ENCODE data around the gene ARHGEF7. TPM values are rescaled to one million over a fixed set of nuclear protein-coding genes. Genes with fewer than 3 reads are reported as not detected.

Gene ARHGEF7
- total and polyA plus RNA-seq, 2 experiments from 2014 or later, result 23.6 to 58.9 TPM

DNA sequence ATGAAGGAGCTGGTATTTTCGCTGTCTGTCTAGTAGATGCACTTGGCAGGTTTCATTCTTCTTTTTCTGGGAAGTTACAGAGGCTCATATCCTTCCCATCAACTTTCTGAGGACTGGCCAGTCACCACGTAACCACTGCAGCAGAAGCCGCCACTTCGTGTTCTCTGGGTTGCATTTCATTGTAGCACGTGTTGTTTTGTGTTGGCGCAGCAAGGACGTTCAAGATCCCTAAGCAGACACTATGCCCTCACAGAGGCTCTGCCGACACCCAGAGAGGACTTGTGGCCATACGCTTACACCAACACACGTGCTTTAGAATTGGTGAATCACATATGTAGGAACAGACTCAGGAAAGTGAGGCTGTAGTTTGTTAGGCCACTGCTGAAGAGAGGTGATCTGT lies 163.1 kb downstream of the ARHGEF7 start:
- Histone ChIP-seq H3K27ac (ENCODE audit: low read depth) (no peak overlapping the region), H3K27me3 (ENCODE audit: insufficient read depth) (no peaks in the 10 kb centered on the region), H4K20me1 (replicated peaks; ENCODE audit: insufficient read depth) (no peaks in the 10 kb centered on the region), H3K79me2 (replicated peaks; ENCODE audit: insufficient read depth) (0 out of 2 replicates have a peak, but pooled peaks cover 6% of the 10 kb centered on the region), H3K9me2 (ENCODE audit: insufficient read depth) (no peaks in the 10 kb centered on the region), H3K36me3 (ENCODE audit: insufficient read depth) (peaks cover 30% of the 10 kb centered on the region), H3F3A (replicated peaks; ENCODE audit: low read depth) (no peaks in the 10 kb centered on the region), H3K4me1 (ENCODE audit: insufficient read depth) (no peaks in the 10 kb centered on the region), H3K4me3 (no peak overlapping the region), H3K4me2 (no peak overlapping the region), H2AFZ (no peak overlapping the region)
- no peak for DNase-seq (ENCODE audit: low spot score)
- Mint-ChIP-seq H3K36me3 (ENCODE audit: low read depth) (peaks cover 43% of the 10 kb centered on the region), H3K9me3 (no peaks in the 10 kb centered on the region), H3K27me3 (ENCODE audit: insufficient read depth, low read depth, poor library complexity) (no peaks in the 10 kb centered on the region), H3K4me1 (no peaks in the 10 kb centered on the region), H3K4me3 (no peak overlapping the region), H3K27ac (no peak overlapping the region)
- no peak for TF ChIP-seq POLR2AphosphoS5 (IDR thresholded peaks at IDR 0.05; ENCODE audit: low read depth)
- ATAC-seq, result no peak

DNA sequence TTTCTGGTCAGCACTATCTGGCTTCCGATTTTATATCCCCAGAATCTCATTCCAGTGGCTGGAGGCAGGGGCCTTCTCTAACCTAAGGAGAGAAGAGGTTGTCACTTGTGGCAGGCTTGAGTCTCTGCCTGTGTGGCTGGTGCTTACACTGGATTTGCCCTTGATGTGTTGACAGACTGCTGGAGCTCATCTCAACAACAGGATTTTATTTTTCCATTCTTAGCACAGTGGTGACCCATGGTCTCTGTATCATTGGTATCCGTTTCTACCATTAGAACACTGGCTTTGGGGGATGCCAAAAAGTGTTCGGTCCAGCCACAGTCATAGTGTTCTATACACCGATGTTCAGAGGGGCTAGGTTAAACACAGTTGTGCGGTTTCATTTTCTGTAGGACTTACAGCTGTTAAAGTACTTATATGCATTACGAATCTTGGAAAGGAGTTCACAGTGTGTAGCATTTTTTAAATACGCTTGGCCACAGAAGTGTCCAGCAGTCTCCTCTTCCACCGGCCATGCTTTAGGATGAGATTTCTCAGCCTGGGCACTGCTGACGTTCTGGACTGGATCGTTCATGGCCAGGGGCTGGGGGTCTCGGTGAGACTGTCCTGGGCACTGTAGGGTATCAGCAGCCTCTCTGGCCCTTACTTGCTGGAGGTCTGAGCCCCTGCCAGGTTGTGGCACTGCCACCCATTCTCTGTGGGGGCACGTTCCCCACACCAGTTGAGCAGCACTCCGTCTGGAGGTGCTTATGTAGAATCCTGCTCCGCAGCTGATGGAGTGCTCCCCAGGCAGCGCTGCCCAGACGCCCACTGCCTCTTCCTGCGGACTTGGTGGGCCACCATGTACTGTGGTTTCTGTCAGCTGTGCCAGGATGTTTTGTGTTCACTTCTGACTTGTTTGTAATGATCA lies 163.9 kb downstream of the ARHGEF7 start:
- H3K79me2 ChIP-seq (replicated peaks; ENCODE audit: insufficient read depth), result 0 out of 2 replicates have a peak, but pooled peaks cover 6% of the 10 kb centered on the region
- peaks cover 35% of the 10 kb centered on the region for H3K36me3 ChIP-seq (ENCODE audit: insufficient read depth)
- Mint-ChIP-seq H3K27me3 (ENCODE audit: insufficient read depth, low read depth, poor library complexity) (no peaks in the 10 kb centered on the region), H3K4me1 (no peaks in the 10 kb centered on the region), H3K27ac (no peak overlapping the region), H3K9me3 (no peaks in the 10 kb centered on the region), H3K4me3 (no peak overlapping the region), H3K36me3 (ENCODE audit: low read depth) (peaks cover 50% of the 10 kb centered on the region)
- H3K27ac ChIP-seq (ENCODE audit: low read depth), result no peak overlapping the region
- no peak overlapping the region for H3K4me3 ChIP-seq
- no peak overlapping the region for H2AFZ ChIP-seq
- H3K9me2 ChIP-seq (ENCODE audit: insufficient read depth), result no peaks in the 10 kb centered on the region
- ATAC-seq (no peak), DNase-seq (ENCODE audit: low spot score) (no peak)
- no peaks in the 10 kb centered on the region for H3K27me3 ChIP-seq (ENCODE audit: insufficient read depth)
- H3K4me1 ChIP-seq (ENCODE audit: insufficient read depth), result no peaks in the 10 kb centered on the region
- no peaks in the 10 kb centered on the region for H3F3A ChIP-seq (replicated peaks; ENCODE audit: low read depth)
- no peak overlapping the region for H3K4me2 ChIP-seq
- H4K20me1 ChIP-seq (replicated peaks; ENCODE audit: insufficient read depth), result no peaks in the 10 kb centered on the region; the same call in 1 of the 2 replicates
- TF ChIP-seq JUNB (IDR thresholded peaks at IDR 0.05; ENCODE audit: unreplicated experiment) (no peak), EZH2 (IDR thresholded peaks at IDR 0.05; ENCODE audit: low read depth, unreplicated experiment) (no peak), STAT1 (IDR thresholded peaks at IDR 0.05; ENCODE audit: unreplicated experiment) (no peak), CREB1 (CRISPR knock-in tag; IDR thresholded peaks at IDR 0.05; ENCODE audit: low read depth) (no peak)
- TF ChIP-seq, protein P1, sequence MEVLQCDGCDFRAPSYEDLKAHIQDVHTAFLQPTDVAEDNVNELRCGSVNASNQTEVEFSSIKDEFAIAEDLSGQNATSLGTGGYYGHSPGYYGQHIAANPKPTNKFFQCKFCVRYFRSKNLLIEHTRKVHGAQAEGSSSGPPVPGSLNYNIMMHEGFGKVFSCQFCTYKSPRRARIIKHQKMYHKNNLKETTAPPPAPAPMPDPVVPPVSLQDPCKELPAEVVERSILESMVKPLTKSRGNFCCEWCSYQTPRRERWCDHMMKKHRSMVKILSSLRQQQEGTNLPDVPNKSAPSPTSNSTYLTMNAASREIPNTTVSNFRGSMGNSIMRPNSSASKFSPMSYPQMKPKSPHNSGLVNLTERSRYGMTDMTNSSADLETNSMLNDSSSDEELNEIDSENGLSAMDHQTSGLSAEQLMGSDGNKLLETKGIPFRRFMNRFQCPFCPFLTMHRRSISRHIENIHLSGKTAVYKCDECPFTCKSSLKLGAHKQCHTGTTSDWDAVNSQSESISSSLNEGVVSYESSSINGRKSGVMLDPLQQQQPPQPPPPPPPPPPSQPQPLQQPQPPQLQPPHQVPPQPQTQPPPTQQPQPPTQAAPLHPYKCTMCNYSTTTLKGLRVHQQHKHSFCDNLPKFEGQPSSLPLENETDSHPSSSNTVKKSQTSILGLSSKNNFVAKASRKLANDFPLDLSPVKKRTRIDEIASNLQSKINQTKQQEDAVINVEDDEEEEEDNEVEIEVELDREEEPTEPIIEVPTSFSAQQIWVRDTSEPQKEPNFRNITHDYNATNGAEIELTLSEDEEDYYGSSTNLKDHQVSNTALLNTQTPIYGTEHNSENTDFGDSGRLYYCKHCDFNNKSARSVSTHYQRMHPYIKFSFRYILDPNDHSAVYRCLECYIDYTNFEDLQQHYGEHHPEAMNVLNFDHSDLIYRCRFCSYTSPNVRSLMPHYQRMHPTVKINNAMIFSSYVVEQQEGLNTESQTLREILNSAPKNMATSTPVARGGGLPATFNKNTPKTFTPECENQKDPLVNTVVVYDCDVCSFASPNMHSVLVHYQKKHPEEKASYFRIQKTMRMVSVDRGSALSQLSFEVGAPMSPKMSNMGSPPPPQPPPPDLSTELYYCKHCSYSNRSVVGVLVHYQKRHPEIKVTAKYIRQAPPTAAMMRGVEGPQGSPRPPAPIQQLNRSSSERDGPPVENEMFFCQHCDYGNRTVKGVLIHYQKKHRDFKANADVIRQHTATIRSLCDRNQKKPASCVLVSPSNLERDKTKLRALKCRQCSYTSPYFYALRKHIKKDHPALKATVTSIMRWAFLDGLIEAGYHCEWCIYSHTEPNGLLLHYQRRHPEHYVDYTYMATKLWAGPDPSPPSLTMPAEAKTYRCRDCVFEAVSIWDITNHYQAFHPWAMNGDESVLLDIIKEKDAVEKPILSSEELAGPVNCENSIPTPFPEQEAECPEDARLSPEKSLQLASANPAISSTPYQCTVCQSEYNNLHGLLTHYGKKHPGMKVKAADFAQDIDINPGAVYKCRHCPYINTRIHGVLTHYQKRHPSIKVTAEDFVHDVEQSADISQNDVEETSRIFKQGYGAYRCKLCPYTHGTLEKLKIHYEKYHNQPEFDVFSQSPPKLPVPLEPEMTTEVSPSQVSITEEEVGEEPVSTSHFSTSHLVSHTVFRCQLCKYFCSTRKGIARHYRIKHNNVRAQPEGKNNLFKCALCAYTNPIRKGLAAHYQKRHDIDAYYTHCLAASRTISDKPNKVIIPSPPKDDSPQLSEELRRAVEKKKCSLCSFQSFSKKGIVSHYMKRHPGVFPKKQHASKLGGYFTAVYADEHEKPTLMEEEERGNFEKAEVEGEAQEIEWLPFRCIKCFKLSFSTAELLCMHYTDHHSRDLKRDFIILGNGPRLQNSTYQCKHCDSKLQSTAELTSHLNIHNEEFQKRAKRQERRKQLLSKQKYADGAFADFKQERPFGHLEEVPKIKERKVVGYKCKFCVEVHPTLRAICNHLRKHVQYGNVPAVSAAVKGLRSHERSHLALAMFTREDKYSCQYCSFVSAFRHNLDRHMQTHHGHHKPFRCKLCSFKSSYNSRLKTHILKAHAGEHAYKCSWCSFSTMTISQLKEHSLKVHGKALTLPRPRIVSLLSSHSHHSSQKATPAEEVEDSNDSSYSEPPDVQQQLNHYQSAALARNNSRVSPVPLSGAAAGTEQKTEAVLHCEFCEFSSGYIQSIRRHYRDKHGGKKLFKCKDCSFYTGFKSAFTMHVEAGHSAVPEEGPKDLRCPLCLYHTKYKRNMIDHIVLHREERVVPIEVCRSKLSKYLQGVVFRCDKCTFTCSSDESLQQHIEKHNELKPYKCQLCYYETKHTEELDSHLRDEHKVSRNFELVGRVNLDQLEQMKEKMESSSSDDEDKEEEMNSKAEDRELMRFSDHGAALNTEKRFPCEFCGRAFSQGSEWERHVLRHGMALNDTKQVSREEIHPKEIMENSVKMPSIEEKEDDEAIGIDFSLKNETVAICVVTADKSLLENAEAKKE (CRISPR knock-in tag; IDR thresholded peaks at IDR 0.05), result no peak
- TF ChIP-seq, protein P2, sequence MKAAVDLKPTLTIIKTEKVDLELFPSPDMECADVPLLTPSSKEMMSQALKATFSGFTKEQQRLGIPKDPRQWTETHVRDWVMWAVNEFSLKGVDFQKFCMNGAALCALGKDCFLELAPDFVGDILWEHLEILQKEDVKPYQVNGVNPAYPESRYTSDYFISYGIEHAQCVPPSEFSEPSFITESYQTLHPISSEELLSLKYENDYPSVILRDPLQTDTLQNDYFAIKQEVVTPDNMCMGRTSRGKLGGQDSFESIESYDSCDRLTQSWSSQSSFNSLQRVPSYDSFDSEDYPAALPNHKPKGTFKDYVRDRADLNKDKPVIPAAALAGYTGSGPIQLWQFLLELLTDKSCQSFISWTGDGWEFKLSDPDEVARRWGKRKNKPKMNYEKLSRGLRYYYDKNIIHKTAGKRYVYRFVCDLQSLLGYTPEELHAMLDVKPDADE (IDR thresholded peaks at IDR 0.05), result no peak
- TF ChIP-seq, protein P3, sequence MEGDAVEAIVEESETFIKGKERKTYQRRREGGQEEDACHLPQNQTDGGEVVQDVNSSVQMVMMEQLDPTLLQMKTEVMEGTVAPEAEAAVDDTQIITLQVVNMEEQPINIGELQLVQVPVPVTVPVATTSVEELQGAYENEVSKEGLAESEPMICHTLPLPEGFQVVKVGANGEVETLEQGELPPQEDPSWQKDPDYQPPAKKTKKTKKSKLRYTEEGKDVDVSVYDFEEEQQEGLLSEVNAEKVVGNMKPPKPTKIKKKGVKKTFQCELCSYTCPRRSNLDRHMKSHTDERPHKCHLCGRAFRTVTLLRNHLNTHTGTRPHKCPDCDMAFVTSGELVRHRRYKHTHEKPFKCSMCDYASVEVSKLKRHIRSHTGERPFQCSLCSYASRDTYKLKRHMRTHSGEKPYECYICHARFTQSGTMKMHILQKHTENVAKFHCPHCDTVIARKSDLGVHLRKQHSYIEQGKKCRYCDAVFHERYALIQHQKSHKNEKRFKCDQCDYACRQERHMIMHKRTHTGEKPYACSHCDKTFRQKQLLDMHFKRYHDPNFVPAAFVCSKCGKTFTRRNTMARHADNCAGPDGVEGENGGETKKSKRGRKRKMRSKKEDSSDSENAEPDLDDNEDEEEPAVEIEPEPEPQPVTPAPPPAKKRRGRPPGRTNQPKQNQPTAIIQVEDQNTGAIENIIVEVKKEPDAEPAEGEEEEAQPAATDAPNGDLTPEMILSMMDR (conservative IDR thresholded peaks at IDR 0.05; ENCODE audit: low read depth in 2 of 2), result no peak

All from GM23338 (cell line).